HG03520 (cell line): ENCODE data around the gene PLEKHM1.
"Not testable (repeated sequence)": the region's sequence is repeated elsewhere in the genome, so short reads cannot be mapped to it uniquely, and the experiment has no call there.

ENCODE experiments used
- ATAC-seq: cut with Tn5 transposase; IDR thresholded peaks from one replicate; pipeline ENCODE4 v1.9.1; 2021; ENCODE audit warnings: mild to moderate bottlenecking, moderate library complexity; ENCODE audit not compliant: unreplicated experiment

The PLEKHM1 gene

GRCh38 chr17:45468293-45469203 lies 22.0 kb downstream of the PLEKHM1 start:
- ATAC-seq: not testable (repeated sequence)

- peak; percentile 89 for ATAC-seq
Observed at GRCh38 chr17:45461524-45462327, 28.8 kb downstream of the PLEKHM1 start.

GRCh38 chr17:45460422-45460821 lies 30.1 kb downstream of the PLEKHM1 start:
- not testable (repeated sequence) for ATAC-seq

- not testable (repeated sequence) for ATAC-seq
Observed at GRCh38 chr17:45454341-45454740, 36.2 kb downstream of the PLEKHM1 start.

GRCh38 chr17:45453731-45454130 lies 36.8 kb downstream of the PLEKHM1 start:
- ATAC-seq: not testable (repeated sequence)

- not testable (repeated sequence) for ATAC-seq
Observed at GRCh38 chr17:45453225-45453534, 37.3 kb downstream of the PLEKHM1 start.

- not testable (repeated sequence) for ATAC-seq
Observed at GRCh38 chr17:45452329-45453224, 37.9 kb downstream of the PLEKHM1 start.

- ATAC-seq: not testable (repeated sequence)
Observed at GRCh38 chr17:45451660-45452059, 38.9 kb downstream of the PLEKHM1 start.

- ATAC-seq: no peak
Observed at GRCh38 chr17:45451131-45451530, 39.4 kb downstream of the PLEKHM1 start.

GRCh38 chr17:45449708-45450329 lies 40.7 kb downstream of the PLEKHM1 start:
- ATAC-seq: not testable (repeated sequence)

- ATAC-seq: not testable (repeated sequence)
Observed at GRCh38 chr17:45449260-45449659, 41.3 kb downstream of the PLEKHM1 start.

- not testable (repeated sequence) for ATAC-seq
Observed at GRCh38 chr17:45448483-45448882, 42.0 kb downstream of the PLEKHM1 start.

GRCh38 chr17:45448066-45448465 lies 42.5 kb downstream of the PLEKHM1 start:
- ATAC-seq: not testable (repeated sequence)

GRCh38 chr17:45447650-45448049 lies 42.9 kb downstream of the PLEKHM1 start:
- not testable (repeated sequence) for ATAC-seq

- ATAC-seq: not testable (repeated sequence)
Observed at GRCh38 chr17:45446872-45447625, 43.5 kb downstream of the PLEKHM1 start.

GRCh38 chr17:45445901-45446743 lies 44.4 kb downstream of the PLEKHM1 start:
- ATAC-seq: not testable (repeated sequence)

- ATAC-seq: not testable (repeated sequence)
Observed at GRCh38 chr17:45444856-45445820, 45.4 kb downstream of the PLEKHM1 start.
